RKO (cell line): ENCODE data around the gene RASA3.
"Not testable (repeated sequence)": the region's sequence is repeated elsewhere in the genome, so short reads cannot be mapped to it uniquely, and the experiment has no call there.

Source experiments
- DNase-seq: peaks from one replicate; pipeline ENCODE4 v3.0.0-alpha.2; 2016; ENCODE audit warnings: low spot score

RASA3 gene

GRCh38 chr13:114081761-114082681 is 50.4 kb downstream of the RASA3 start:
- no peak for DNase-seq

- no peak for DNase-seq
Measured at GRCh38 chr13:114080739-114081561, 51.5 kb downstream of the RASA3 start.

- no peak for DNase-seq
Measured at GRCh38 chr13:114079601-114080536, 52.6 kb downstream of the RASA3 start.

DNA sequence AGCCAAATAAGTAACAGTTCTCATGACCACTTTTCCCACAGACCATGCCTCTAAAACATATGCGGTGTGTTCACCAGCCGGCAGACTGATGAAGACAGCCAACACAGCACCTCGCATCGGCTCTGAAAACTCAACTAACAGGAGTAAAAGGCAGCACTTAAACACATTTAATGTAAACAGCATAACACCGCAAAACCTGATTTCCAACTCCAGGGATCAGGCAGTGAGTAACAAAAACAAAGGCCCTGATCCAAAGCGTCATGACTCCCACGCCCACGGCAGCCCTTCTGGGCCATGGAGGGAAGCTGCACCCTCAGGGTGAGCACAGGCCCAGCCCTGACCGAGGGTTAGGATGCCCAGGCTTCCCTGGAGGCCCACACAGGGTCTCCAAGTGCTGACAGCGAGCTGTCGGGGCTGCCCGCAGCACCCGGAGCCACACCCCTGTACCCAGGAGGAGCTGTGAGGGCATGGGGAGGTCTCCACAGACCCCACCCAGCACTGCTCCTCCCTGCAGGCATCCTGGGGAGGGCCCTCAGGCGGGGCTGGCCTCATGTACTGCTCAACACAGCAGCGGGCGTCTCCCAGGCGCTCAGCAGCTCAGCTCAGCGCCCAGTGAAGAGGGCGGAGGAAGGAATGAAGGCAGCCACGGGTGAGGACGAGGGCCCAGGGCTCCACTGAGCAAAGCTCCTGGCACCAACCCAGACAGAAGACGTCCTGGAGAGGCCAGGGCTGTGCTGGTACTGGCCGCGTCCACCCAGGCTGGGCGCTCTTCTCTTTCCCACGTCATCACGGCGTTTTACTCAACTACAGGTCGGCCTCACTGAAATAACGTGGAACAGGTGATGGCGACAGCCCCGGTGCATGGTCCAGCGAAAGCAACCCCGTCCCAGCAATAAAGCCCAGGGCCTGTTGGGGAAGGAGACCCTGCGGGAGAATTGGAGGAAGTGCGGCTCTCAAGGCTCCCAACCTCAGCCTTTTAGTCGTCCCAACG is 53.7 kb downstream of the RASA3 start:
- DNase-seq, result no peak

DNA sequence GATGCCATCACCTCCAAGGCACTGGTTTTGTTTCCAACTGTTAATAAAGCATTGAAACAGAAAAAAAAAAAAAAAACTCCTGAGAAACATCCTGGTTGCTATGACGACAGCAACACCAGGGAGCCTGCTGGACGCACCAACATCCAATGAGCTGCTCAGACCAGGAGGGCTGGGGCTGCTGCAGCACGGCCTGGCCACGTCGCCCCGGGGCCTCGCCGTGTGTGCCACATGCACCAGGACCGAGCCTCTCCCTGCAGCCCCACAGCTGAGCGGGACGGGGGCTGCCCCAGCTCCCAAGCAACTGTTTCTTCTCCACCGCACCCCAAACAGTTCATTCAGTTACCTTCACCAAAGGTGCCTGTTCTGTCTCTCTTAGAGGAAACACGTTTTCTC is 54.5 kb downstream of the RASA3 start:
- no peak for DNase-seq

GRCh38 chr13:114077099-114077932 is 55.1 kb downstream of the RASA3 start:
- DNase-seq, result no peak

GRCh38 chr13:114076329-114077090 is 55.9 kb downstream of the RASA3 start:
- no peak for DNase-seq

GRCh38 chr13:114075811-114076210 is 56.6 kb downstream of the RASA3 start:
- DNase-seq, result not testable (repeated sequence)

GRCh38 chr13:114074671-114075315 is 57.6 kb downstream of the RASA3 start:
- DNase-seq, result no peak

DNA sequence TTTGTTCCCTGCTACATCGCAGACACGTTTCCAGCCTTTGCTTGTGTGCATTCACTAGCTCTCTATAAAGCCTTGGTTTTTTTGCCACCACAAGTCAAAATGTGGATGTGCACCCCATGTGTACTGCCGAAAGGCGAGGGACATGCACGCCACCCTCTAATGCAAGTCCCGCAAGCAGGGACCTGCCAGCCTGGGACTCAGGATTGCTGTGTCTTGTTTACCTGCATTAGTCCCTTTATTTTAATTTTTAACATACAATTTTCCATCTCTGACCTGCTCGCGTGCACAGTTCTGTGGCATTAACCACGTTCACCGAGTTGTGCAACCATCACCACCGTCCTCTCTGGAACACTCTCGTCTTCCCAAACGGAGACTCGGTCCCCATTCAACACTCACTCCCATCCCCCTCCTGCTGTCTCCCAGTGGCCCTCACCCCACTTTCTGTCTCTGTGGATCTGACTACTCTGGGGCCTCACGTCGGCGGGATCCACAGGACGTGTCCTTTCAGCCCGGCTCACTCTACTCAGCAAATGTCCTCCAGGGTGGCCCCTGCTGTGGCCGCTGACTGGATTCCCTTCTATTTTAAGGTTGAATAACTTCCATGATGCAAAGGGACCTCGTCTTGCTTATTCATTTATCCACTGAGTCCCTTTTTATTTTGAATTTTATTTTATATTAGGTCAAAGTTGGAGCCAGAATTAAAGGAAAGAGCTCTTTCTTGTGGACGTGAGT is 58.4 kb downstream of the RASA3 start:
- no peak for DNase-seq

GRCh38 chr13:114072421-114072820 is 60.0 kb downstream of the RASA3 start:
- no peak for DNase-seq

DNA sequence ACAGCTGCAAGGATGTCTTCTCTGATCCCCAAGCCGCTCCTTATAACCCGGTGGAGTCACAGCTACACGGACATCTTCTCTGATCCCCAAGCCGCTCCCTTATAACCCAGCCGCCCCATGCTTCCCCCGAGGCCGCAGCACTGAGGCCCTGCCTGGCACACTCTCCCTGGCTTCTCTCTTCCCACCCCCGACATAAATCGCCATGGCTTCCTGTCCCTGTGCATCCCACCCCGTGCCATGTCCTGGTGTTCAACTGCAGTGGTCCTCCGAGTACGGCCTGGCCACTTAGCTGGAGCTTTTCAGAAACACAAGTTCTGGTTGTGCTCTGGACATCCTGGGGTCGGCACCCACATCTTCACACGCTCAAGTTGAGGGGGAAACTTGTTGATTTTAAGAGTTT is 60.4 kb downstream of the RASA3 start:
- no peak for DNase-seq

GRCh38 chr13:114071410-114071809 is 61.0 kb downstream of the RASA3 start:
- no peak for DNase-seq

- DNase-seq, result no peak
Measured at GRCh38 chr13:114070098-114070799, 62.2 kb downstream of the RASA3 start.

DNA sequence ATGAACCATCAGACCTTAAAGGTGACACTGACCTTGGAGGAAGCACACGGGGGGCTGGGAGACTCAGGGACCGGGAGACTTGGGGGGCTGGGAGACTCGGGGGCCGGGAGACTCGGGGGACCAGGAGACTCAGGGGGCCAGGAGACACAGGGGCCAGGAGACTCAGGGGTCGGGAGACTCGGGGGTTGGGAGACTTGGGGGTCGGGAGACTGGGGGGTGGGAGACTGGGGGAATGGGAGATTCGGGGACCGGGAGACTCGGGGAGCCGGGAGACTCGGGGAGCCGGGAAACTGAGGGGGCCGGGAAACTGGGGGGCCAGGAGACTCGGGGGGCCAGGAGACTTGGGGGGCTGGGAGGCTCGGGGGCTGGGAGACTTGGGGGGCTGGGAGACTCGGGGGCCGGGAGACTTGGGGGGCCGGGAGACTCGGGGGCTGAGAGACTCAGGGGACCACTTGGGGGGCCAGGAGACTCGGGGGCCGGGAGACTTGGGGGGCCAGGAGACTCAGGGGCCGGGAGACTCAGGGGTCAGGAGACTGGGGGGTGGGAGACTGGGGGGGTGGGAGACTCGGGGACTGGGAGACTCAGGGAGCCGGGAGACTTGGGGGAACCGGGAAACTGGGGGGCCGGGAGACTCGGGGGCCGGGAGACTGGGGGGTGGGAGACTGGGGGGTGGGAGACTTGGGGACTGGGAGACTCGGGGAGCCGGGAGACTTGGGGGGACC is 62.9 kb downstream of the RASA3 start:
- no peak for DNase-seq

GRCh38 chr13:114068656-114069318 is 63.6 kb downstream of the RASA3 start:
- no peak for DNase-seq
